NK-92 treated with Interleukin-12 subunit alpha and Interleukin-12 subunit beta, amount 100 ng/mL, for 24 hours (cell line): ENCODE data around the gene GPR55.

Experiments
- DNase-seq: peaks from one replicate; lab custom pipeline; 2025; lab: John Stamatoyannopoulos, UW

GPR55 gene

DNA sequence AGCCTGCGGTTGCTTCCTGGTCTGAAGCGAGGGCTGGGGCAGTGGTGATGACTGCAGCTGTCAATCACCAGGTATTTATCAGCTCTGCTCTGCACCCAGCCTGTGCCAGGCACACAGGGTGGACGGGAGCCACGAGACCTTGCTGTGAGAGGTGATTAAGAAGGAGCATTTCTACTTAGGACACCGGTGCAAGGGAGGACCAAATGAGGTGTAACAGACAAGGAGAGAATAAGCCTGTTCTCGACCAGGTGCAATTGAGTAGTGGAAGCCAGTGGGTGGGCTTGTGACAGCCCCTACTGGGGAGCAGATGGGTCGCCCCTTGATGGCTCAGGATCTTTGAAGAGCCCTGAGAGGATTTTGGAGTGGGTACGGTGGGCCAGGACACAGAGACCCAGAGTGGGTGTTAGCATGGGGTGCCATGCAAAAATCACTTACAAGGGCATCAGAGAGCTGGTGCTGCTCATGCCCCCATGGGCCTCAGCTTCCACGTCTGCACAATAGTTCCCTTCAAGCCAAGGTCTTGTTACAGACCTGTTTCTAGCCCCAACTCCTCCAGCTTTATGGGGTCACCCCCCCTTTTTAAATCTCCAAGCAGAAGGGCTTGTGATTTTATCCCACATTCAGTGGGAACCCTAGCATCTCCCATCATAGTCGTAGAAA, 24.6 kb downstream of the GPR55 start:
- DNase-seq = no peak

DNA sequence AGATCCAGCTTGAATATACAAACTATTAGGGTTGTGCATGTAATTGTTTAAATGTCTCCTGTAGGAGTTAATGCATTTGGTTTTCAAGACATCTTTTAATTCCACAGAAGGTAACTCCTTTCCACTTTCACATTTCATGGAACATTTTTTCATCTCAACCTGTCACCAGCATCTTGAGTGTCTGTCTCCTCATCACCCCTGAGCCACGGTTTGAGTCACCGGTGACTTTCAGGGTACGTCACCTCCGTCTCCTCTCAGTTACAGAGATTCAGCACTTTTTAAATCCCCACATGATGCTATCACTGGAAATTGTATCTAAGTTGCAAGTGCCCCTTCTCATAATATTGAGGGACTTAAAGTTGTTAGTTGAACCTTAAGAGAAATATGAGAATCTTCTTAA, 25.3 kb downstream of the GPR55 start:
- DNase-seq = no peak

DNA sequence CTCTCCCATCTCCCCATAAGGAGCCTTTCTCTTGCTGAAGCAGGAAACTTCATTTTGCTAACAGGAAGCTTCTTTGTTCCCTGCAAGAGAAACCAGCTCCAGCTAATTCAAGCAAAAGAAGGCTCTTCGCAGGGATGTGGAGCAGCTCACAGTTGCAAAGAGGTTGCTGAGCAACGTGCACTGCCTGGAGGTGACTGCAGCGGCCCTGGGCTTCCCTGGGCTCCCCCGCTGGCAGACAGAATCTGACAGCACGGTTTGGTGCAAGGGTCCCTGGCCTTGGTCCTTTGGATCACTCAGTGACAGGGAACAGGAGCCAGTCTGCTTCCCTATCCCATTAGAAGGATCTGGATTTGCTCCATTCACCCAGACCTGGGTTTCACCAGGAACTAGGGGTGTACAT, 25.8 kb downstream of the GPR55 start:
- DNase-seq = no peak

DNA sequence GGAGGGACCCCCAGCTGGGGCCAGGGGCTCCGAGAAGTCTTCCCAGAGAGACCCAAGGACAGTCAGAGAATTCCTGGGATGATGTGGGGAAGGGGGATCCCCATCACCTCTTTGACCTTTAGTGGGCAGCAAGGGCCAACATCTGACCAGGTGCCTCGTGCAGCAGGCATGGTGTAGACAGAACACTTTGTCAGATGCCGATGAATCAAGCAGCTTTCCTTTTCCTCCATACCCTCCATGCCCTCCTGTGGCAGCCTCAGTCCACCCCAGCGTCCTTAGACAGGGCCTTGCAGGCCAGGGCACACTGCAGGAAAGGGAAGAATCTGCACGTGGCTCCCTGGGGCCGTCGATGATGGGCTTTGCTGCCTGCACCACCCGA, 26.3 kb downstream of the GPR55 start:
- DNase-seq = no peak

DNA sequence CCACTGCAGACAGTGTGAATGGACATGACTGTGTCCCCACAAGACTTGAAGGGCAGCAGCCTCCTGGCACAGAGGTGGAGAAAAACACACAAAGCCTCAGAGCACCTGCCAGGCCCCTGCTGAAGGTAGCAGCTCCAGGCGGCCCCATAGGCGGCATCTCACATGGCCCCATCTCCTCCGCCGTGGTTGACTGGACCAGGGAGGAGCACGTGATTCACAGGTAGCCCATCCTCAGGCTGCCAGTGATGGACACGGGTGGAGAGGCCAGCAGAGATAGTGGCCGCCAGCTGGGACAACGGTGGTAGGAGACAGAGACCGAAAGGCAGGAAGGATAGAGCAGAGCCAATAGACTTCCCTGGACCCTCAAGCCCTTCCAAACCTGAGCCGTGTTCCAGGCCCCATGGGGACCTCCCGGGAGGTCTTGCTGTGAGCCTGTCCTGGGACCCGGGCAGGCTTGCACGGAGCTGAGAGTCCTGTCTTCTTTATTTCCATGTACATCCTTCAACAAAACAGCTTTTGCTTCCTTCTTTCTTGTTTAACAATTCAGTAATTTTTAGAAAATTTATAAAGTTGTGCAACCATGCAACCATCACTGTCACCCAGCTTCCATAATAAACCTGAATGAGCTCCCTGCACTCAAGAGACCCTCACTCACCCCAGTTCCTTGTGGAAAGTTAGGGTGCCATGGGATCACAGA, 26.9 kb downstream of the GPR55 start:
- no peak for DNase-seq

DNA sequence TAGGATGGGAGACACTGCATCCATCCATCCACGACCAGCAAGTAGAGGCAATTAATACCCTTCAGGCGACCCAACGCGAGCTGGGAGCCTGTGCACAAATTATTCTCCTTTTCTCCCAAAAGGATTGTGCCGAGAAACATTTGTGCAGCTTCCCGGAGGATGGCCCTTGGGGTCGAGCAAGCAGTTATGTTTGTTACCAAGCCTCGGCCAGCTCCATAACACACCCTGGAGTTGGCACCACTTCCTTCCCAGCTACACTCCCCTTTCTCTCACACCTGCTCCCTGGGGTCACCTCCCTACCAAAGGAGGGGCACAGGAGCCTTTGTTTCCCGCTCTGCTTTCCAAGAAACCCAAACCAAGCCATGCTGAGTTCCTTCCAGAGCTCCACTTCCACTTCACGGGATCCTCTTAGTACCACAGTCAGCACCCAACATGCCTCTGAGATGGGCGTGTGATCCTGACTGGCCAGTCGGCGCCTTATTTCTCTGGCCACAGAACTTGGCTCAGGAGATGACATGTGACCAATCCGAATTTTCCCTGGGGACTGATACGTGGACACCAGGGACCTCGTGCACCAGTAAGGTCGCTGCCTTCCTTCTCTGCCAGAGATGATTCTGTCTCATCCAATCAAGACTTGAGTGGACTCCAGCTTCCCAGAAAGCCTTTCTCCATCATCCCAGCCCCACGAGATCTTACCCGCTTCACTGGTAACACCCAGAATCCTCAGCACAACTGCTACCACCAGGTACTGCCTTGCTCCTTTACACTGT, 28.5 kb downstream of the GPR55 start:
- DNase-seq = no peak

DNA sequence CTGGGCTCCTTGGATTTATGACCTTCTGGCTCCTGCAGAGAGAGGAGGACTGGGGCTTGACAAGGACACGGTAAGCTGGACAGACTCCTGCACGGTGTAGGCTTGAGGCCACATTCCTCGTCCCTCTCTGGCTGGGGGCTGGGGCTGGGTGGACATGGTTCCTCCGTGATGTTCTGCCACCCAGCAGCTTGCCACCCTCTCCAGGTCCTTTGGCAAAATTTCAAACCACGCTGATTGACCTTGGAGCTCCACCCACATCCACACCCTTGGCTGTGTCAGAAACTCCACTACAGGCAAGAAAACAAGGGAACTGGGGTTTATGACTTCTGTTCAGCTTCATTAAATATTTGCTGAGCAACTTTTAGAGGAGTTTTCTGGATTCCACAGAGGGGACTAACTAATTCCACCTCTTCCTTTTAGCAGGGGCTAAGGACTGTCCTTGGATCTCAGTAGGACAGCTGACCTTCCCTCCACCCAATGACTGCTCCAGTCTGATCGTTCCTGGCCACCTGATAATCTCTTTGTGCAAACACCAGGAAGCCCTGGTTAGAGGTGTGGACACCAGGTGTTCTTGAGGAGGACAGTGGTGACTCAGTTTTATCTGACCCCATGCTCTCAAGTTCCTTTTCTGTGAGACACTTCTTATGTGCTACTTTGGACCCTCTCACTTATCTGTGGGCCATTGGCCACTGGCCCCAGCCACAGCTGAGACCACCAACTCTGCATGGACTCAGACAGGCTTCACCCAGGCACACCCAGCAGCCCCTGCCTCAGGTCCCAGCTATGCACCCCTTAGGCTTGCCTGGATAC, 29.3 kb downstream of the GPR55 start:
- DNase-seq = no peak

DNA sequence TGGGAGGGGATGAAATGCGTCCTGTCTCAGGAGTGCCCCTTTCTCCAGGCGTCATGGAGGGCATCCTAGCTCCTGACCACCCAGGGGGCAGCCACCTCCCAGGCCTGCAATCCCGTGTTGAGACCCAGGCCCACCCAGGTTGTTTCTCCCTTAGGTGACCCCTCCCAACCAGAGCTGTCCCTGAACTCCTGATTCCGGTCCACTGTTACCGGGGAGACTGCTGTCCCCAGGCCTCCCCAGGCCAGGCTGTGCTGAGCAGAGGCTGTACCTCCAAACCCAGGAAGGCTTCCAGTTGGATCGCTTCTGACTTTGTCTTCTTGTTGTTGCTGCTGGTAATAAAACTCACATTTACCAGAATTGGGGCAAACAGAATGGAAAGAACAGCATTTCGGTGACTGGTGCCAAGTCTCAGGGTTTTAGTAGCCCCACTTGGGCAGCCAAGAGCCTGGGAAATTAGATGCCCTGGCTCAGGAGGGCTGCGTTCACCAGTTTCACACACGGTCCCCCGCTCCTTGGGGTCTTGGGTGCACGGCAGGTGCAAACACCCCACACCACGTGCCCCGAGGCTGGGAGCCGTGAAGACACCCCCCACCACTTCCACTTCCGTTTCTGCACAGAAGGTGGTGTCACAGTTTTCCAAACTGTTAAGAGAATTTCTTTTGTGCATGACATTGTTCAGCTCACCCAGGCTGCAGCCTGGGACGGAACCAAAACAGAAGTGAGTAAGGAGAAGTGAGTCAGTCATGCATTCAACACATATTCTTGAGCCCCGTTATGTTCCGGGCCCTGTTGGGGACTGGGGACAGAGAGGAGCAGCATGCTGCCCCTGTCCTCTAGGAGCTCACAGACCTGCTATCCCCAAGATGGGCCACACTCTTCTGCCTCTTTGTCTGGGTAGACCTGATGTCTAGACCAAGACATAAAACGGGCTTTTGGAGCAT, 30.9 kb downstream of the GPR55 start:
- DNase-seq = peak; percentile 72

DNA sequence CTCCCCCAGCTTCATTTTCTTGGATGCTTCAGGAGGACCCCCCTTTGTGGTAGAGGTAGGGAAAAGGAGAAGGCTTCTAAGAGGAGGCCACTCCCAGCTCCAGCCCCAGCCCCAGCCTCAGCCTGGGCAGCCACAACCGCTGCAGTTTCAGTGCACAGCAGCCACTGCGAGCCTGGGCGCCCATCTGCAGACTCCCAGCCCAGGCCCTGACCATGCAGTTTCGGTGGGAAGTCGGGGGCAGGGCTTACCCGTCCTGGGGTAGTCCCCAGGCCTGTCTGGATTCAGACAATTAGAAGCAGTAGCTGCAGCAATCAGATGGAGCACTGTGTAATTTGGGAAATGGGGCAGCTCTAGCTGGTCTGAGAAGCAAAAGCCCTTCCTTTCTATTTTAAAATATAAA, 31.7 kb downstream of the GPR55 start:
- peak; percentile 28 for DNase-seq

DNA sequence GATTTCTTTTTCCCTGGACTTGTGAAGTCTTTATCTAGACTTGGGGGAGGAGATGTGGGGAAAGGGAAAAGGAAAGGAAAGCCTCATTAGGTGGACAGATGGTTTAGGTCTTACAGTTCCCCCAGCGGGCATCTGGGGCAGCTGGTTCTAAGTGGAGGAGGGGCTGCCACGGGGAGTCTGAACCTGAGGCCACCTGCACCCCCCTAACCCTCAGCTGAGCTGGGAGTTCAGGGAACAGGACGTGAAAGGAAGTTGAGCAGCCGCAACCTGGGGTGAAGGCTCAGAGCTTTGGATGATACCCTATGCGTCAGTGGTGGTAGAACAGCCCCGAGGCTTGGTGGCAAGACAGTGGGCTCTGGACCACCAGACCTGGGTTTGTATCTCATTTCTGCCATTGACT, 33.5 kb downstream of the GPR55 start:
- no peak for DNase-seq

DNA sequence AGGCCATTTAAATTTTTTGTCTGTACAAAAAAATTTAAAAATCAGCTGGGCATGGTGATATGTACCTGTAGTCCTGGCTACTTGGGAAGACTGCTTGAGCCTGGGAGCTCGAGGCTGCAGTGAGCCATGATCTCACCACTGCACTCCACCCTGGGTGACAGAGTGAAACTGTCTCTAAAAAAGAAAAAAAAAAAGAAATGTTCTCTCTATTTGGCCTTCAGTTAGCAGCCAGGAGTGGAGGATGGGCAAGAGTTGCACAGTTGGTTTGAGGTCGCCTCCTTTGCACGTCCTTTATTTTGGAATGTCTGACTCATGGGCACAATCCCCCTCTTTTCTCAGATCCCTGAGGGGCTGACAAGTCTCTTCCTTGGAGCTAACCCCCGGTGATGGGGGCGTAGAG, 34.0 kb downstream of the GPR55 start:
- DNase-seq = no peak

DNA sequence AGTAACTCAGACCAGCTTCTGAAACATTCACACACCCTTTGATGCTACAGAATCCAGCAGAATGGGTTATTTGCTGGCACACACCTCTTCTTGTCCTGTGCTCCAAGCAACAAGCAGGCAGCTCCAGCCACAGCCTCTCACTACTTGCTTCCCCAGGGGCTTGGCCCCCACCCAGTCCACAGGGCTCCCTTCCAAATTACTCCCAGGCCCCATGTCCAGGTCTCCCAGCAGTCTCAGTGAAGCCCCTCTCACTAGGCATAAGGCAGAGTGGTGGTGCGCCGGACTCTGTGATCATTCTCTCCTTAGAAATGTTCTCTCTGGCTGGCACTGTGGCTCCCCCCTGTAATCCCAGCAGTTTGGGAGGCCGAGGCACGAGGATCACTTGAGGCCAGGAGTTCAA, 34.4 kb downstream of the GPR55 start:
- DNase-seq = no peak

DNA sequence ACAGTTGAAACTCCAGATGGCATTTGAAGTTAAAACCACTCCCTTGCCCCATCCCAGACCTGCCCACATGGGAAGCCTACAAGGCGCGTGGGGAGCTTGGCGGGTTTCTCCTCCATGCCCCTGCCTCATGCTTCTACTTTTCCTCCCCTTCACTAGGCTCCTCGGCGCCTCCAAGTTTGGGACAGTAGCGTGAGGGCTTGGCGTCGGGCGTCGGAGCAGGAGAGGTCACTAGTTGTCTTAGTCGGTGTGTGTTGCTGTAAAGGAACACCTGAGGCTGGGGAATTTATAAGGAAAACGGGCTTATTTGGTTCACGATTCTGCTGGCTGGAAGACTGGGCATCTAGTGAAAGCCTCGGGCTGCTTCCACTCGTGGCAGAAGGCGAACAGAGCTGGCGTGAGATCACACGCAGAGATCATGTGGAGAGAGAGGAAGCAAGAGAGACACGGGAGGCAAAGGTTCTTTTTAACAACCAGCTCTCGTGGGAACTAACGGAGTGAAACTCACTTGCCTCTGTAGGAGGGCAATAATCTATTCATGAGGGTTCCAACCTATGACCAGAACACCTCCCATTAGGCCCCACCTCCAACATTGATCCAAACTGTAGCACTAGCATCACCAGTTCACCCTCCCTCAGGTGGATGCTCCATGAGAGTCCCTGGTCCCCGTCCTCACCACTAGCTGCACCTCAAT, 35.0 kb downstream of the GPR55 start:
- no peak for DNase-seq

DNA sequence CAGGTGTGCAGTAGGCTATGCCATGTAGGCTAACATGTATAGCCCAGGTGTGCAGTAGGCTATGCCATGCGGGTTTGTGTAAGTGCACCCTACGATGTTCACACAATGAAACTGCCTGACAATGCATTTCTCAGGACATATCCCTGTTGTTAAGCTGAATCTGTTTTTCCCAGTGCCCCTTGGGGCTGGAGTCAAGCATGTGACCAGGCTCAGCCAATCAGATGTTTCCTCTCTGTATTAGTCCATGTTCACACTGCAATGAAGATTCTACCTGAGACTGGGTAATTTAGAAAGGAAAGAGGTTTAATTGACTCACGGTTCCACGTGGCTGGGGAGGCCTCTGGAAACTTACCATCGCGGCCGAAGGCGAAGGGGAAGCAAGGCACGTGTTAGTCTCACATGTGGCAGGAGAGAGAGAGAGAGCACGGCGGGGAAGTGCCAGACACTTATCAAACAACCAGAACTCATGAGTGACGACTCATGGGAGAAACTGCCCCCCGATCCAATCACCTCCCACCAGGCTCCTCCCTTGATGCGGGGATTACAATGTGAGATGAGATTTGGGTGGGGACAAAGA, 36.1 kb downstream of the GPR55 start:
- no peak for DNase-seq

DNA sequence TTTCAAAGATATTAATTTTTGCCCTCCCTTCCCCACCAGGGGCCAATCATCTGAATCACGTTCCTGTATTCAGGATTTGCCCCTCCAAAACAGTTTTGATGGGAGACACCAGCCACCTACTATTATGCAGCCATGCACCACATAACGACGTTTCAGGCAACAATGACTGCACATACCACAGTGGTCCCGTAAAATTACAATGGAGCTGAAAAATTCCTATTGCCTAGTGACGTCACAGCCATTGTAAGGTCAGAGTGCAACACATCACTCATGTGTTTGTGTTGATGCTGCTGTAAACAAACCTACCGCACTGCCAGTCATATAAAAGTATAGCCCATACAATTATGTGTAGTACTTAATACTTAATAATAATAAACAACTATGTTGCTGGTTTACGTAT, 37.7 kb downstream of the GPR55 start:
- DNase-seq = no peak

DNA sequence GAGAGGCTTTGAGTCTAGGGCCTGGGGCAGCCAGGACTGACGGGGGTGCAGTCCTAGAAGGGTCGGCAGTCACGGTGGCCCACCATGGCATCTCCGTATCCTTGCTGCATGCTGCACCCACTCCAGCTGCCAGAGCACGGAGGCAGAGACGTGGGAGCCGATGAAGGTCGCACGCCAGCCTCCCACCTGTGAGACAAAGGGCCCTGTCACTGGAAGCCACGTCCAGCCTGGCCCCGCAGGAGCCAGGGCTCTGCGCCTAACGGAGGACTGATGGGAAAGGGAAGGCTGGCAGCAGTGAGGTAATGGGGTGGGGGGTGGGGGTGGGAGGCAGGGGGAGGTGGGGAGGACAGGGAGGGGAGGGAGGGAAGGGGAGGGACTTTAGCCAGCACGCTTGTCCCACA, 38.4 kb downstream of the GPR55 start:
- no peak for DNase-seq

DNA sequence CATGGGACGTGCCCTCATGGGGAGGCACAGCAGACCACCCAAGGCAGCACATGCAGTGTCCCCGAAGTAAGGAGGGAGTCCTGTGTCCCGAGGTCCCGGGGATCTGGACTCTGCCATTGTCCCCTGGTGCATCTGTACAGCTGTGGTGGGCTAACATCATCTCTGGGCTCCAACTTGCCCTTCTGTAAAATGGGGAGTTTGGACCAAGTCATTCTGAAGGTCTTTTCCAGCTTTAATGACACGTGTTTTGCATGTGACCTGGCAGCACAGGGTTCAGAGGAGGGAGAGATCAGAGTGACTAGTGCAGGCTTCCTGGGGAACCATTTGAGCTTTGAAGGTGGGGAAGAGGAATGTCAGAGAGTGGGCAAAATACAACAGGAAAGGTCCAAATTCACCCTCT, 38.8 kb downstream of the GPR55 start:
- no peak for DNase-seq

DNA sequence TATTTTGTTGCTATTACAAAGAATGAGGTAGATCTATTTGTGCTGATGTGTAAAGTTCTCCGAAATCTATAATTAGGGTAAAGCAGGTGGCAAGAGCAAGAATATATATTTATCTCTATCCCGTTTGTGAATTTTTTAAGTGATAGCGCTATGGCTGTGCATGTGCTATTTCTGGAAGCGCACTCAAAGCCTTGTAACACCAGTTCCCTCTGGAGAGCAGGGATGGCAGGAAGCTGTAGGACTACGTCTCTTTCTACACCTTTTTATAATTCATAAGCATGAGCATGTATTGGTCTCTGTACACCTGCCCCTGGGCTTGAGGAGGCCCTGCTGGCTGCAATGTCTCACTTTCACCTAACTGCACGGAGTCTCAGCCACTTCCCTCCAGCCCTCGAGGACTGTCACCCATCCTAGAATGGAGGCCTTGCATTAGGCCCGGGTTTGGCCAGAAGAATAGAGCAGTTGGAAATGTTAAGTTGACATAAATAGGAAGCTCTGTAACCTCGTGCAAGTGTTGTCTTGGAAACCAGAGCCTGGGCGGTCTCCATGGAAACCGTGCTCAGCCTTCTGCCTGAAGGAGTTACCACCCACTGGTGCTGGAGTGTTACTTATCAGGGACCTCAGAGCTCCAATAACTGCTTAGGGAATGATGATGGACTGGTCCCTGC, 39.4 kb downstream of the GPR55 start:
- DNase-seq = peak; percentile 18

DNA sequence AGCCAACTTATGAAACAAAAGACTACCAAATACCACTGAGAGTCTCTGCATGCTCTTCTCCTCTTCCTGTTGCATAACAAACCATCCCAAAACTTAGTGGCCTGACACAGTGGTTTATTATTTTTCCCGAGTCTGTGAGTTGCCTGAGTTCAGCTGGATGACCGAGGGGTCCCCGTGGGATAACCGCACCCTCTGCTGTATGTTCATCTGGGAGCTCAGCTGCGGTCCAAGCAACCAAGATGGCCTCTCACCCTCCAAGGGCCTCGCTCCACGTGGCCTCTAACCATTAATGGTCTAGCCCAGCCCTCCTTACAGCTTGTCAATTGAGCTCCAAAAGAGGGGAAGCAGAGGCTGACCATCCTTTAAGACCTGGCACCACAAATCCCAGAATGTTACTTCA, 43.2 kb downstream of the GPR55 start:
- no peak for DNase-seq

DNA sequence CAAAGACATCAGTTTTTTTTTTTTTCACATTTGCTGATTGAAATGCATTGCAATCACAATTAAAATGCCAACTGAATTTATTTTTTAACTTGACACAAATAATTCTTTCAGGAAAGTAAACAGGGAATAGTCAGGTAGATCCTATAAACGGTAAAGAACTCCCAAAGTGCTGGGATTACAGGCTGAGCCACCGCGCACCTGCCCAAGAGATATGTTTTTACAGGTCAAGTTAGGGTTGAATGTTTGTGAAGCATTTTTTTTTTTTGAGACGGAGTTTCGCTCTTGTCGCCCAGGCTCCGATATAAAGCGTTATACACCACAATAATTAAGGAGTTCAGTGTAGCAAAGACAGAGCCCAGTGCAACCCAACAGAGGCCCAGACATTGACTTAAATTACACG, 45.2 kb downstream of the GPR55 start:
- no peak for DNase-seq
